Measurements from ENCODE around the gene RAB24.
"Not testable (repeated sequence)": the region's sequence is repeated elsewhere in the genome, so short reads cannot be mapped to it uniquely, and the experiment has no call there.

Gene RAB24

GRCh38 chr5:177310332-177310731, 6.8 kb upstream of the RAB24 start:
- no peak for DNase-seq

- DNase-seq, result peak; percentile 70
Observed at GRCh38 chr5:177309351-177310191, 6.1 kb upstream of the RAB24 start.

GRCh38 chr5:177308740-177309139, 5.2 kb upstream of the RAB24 start:
- no peak for DNase-seq

- DNase-seq, result no peak
Observed at GRCh38 chr5:177307544-177308363, 4.2 kb upstream of the RAB24 start.

GRCh38 chr5:177306674-177307543, 3.4 kb upstream of the RAB24 start:
- DNase-seq, result no peak

GRCh38 chr5:177306103-177306640, 2.7 kb upstream of the RAB24 start:
- not testable (repeated sequence) for DNase-seq

GRCh38 chr5:177304392-177305119, 1.0 kb upstream of the RAB24 start:
- DNase-seq, result no peak

GRCh38 chr5:177303925-177304391, 439 bp upstream of the RAB24 start:
- no peak for DNase-seq

- no peak for DNase-seq
Observed at GRCh38 chr5:177302354-177303110, 987 bp downstream of the RAB24 start.

- DNase-seq, result no peak
Observed at GRCh38 chr5:177301503-177302165, 1.9 kb downstream of the RAB24 start.

- no peak for DNase-seq
Observed at GRCh38 chr5:177300951-177301350, 2.6 kb downstream of the RAB24 start.

GRCh38 chr5:177300236-177300880, 3.2 kb downstream of the RAB24 start:
- DNase-seq, result no peak

GRCh38 chr5:177299697-177300096, 3.8 kb downstream of the RAB24 start:
- DNase-seq, result no peak

- no peak for DNase-seq
Observed at GRCh38 chr5:177297922-177298321, 5.6 kb downstream of the RAB24 start.

GRCh38 chr5:177296581-177296980, 6.9 kb downstream of the RAB24 start:
- DNase-seq, result no peak

GRCh38 chr5:177295924-177296323, 7.6 kb downstream of the RAB24 start:
- DNase-seq, result no peak

- no peak for DNase-seq
Observed at GRCh38 chr5:177294632-177295031, 8.9 kb downstream of the RAB24 start.

- no peak for DNase-seq
Observed at GRCh38 chr5:177293819-177294581, 9.5 kb downstream of the RAB24 start.

GRCh38 chr5:177291735-177292134, 11.8 kb downstream of the RAB24 start:
- no peak for DNase-seq
